ENCODE measurements around the gene GYS1.

GYS1 gene

DNA sequence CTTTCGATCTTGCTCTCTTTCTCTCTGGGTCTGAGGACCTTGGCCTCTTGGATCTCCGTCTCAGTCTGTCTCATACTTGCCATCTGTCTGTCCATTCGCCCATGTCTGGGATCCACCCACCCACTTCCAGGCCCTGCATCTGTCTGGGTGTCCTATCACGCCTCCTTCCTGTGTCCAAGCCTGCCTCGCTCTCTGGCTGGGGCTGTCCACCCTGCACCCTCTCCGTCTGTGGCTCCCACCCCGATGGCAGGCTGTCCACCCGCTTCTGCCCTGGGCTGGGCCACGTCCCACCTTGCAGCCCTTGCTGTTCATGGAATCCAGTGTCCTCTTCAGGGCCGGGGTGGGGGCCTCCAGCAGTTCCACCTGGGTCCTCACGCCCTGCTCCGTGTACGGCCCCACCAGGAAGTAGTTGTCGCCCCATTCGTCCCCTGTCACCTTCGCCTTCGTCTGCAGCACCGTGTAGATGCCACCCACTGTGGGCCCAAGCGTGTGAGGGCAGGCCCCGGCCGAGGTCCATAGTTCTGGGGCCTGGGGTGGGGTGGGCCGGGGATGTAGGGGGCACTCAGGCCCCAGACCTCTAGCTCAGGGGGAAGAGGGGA lies 2.0 kb downstream of the GYS1 start:
- peaks cover 36% of the 10 kb centered on the region for H3K79me2 ChIP-seq (ENCODE audit: insufficient read depth, low read length)

DNA sequence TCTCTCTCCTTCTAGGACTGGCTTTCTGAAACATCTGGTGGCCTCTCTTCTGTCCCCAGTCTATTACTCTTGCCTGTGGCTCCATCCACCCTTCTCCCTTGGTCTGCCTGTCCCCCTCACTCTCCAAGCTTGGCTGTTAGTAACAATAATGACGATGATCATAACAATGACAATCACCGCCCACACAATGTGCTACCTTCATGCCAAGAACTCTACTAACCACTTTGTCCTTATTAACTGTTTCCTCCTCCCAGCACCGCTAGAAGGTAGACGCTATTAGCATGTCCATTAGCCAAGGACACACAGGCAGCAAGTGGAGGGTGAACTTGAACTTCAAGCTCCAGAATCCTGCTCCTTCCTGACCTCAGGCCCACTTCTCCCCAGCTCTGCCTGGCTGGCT lies 2.7 kb downstream of the GYS1 start:
- Histone ChIP-seq H3K4me2 (ENCODE audit: low read depth, low read length, poor library complexity, severe bottlenecking) (no peak overlapping the region), H3K9ac (ENCODE audit: low read length) (no peak overlapping the region), H3K4me3 (ENCODE audit: insufficient read depth, low read length, poor library complexity, severe bottlenecking) (no peak overlapping the region), H2AFZ (ENCODE audit: low read depth, low read length, severe bottlenecking) (no peak overlapping the region), H4K20me1 (ENCODE audit: low read depth, low read length) (no peaks in the 10 kb centered on the region), H3K27me3 (ENCODE audit: low read length) (no peaks in the 10 kb centered on the region), H3K79me2 (ENCODE audit: insufficient read depth, low read length) (peaks cover 30% of the 10 kb centered on the region), H3K27ac (ENCODE audit: low read depth, low read length) (no peak overlapping the region), H3K9me3 (ENCODE audit: insufficient read depth, low read length) (no peaks in the 10 kb centered on the region), H3F3A (ENCODE audit: insufficient read depth) (no peaks in the 10 kb centered on the region), H3K36me3 (ENCODE audit: low read length) (no peaks in the 10 kb centered on the region), H3K9me2 (replicated peaks; ENCODE audit: insufficient read depth, low read length) (no peaks in the 10 kb centered on the region)
- no peak for TF ChIP-seq EZH2phosphoT487 (conservative IDR thresholded peaks at IDR 0.05; ENCODE audit: low read length)
- TF ChIP-seq, protein P1, sequence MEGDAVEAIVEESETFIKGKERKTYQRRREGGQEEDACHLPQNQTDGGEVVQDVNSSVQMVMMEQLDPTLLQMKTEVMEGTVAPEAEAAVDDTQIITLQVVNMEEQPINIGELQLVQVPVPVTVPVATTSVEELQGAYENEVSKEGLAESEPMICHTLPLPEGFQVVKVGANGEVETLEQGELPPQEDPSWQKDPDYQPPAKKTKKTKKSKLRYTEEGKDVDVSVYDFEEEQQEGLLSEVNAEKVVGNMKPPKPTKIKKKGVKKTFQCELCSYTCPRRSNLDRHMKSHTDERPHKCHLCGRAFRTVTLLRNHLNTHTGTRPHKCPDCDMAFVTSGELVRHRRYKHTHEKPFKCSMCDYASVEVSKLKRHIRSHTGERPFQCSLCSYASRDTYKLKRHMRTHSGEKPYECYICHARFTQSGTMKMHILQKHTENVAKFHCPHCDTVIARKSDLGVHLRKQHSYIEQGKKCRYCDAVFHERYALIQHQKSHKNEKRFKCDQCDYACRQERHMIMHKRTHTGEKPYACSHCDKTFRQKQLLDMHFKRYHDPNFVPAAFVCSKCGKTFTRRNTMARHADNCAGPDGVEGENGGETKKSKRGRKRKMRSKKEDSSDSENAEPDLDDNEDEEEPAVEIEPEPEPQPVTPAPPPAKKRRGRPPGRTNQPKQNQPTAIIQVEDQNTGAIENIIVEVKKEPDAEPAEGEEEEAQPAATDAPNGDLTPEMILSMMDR (IDR thresholded peaks at IDR 0.05; ENCODE audit: insufficient read depth, low read length, poor library complexity, severe bottlenecking): no peak

More for the DNA sequence above, 2.0 kb downstream of the GYS1 start:
- H3K4me2 ChIP-seq (ENCODE audit: low read depth, low read length, poor library complexity, severe bottlenecking): no peak overlapping the region
- no peaks in the 10 kb centered on the region for H3F3A ChIP-seq (ENCODE audit: insufficient read depth)
- H3K36me3 ChIP-seq (ENCODE audit: low read length): no peaks in the 10 kb centered on the region
- no peaks in the 10 kb centered on the region for H3K27me3 ChIP-seq (ENCODE audit: low read length)
- no peak for TF ChIP-seq EZH2phosphoT487 (conservative IDR thresholded peaks at IDR 0.05; ENCODE audit: low read length)
- H3K9ac ChIP-seq (ENCODE audit: low read length): no peak overlapping the region
- no peak overlapping the region for H3K27ac ChIP-seq (ENCODE audit: low read depth, low read length)
- no peaks in the 10 kb centered on the region for H3K9me3 ChIP-seq (ENCODE audit: insufficient read depth, low read length)
- H3K9me2 ChIP-seq (replicated peaks; ENCODE audit: insufficient read depth, low read length): no peaks in the 10 kb centered on the region
- no peak overlapping the region for H2AFZ ChIP-seq (ENCODE audit: low read depth, low read length, severe bottlenecking)
- no peaks in the 10 kb centered on the region for H4K20me1 ChIP-seq (ENCODE audit: low read depth, low read length)
- no peak overlapping the region for H3K4me3 ChIP-seq (ENCODE audit: insufficient read depth, low read length, poor library complexity, severe bottlenecking)

DNA sequence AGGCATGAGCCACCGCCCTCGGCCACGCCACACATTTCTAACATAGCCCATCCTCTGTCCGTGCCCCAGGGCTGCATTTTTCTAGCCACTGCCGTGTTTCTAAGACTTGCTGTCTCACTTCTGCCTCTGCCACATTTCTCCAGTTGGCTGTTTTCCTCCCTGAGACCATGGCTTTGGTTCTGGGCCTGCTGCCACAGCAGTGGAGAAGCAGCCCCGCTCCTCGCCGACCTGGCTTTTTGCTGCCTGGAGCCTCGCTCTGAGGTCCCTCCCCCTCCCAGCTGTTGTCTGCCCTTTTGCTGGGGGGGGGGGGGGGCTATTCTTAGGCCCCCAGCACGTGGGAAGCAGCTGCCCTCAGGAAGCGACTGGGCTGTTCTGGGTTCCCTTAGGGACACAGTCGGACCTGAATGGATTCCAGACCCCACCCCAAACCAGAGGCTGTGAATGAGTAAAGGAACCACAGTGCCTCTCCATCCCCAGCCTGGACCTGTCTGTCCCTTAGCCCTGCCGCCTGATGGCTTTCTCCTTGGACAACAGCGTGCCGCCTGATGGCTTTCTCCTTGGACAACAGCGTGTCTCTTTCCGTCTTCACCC lies 3.3 kb downstream of the GYS1 start:
- H3K27me3 ChIP-seq (ENCODE audit: low read length): no peaks in the 10 kb centered on the region
- H3K79me2 ChIP-seq (ENCODE audit: insufficient read depth, low read length): peaks cover 24% of the 10 kb centered on the region
- no peak for TF ChIP-seq EZH2phosphoT487 (conservative IDR thresholded peaks at IDR 0.05; ENCODE audit: low read length)
- H4K20me1 ChIP-seq (ENCODE audit: low read depth, low read length): no peaks in the 10 kb centered on the region
- H3K4me3 ChIP-seq (ENCODE audit: insufficient read depth, low read length, poor library complexity, severe bottlenecking): no peak overlapping the region
- H3F3A ChIP-seq (ENCODE audit: insufficient read depth): no peaks in the 10 kb centered on the region
- H3K9me3 ChIP-seq (ENCODE audit: insufficient read depth, low read length): no peaks in the 10 kb centered on the region
- H3K36me3 ChIP-seq (ENCODE audit: low read length): no peaks in the 10 kb centered on the region
- no peaks in the 10 kb centered on the region for H3K9me2 ChIP-seq (replicated peaks; ENCODE audit: insufficient read depth, low read length)
- no peak overlapping the region for H3K4me2 ChIP-seq (ENCODE audit: low read depth, low read length, poor library complexity, severe bottlenecking)
- H2AFZ ChIP-seq (ENCODE audit: low read depth, low read length, severe bottlenecking): no peak overlapping the region
- H3K27ac ChIP-seq (ENCODE audit: low read depth, low read length): no peak overlapping the region
- no peak overlapping the region for H3K9ac ChIP-seq (ENCODE audit: low read length)

DNA sequence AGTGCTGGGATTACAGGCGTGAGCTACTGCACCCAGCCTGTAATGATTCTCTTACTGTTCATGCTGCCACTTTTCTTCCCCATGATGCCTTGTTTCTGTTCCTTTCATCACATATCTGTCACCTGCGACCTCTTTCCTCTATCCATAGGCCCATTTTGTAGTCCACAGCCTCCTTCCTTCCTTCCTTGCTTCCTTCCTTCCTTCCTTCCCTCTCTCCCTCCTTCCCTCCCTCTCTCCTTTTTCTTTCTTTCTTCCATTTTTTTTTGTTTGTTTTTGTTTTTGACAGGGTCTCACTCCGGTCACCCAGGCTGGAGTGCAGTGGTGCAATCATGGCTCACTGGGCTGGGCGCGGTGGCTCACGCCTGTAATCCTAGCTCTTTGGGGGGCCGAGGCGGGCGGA lies 4.2 kb downstream of the GYS1 start:
- H3K27ac ChIP-seq (ENCODE audit: low read depth, low read length): no peak overlapping the region
- H4K20me1 ChIP-seq (ENCODE audit: low read depth, low read length): no peaks in the 10 kb centered on the region
- no peak overlapping the region for H3K4me2 ChIP-seq (ENCODE audit: low read depth, low read length, poor library complexity, severe bottlenecking)
- H3K79me2 ChIP-seq (ENCODE audit: insufficient read depth, low read length): peaks cover 15% of the 10 kb centered on the region
- H3K9me2 ChIP-seq (replicated peaks; ENCODE audit: insufficient read depth, low read length): no peaks in the 10 kb centered on the region
- H3F3A ChIP-seq (ENCODE audit: insufficient read depth): no peaks in the 10 kb centered on the region
- H3K27me3 ChIP-seq (ENCODE audit: low read length): no peaks in the 10 kb centered on the region
- H2AFZ ChIP-seq (ENCODE audit: low read depth, low read length, severe bottlenecking): no peak overlapping the region
- no peaks in the 10 kb centered on the region for H3K9me3 ChIP-seq (ENCODE audit: insufficient read depth, low read length)
- no peaks in the 10 kb centered on the region for H3K36me3 ChIP-seq (ENCODE audit: low read length)
- H3K4me3 ChIP-seq (ENCODE audit: insufficient read depth, low read length, poor library complexity, severe bottlenecking): no peak overlapping the region
- no peak overlapping the region for H3K9ac ChIP-seq (ENCODE audit: low read length)
- TF ChIP-seq, protein P1 (IDR thresholded peaks at IDR 0.05; ENCODE audit: insufficient read depth, low read length, poor library complexity, severe bottlenecking): no peak
- no peak for TF ChIP-seq EZH2phosphoT487 (conservative IDR thresholded peaks at IDR 0.05; ENCODE audit: low read length)

All from SU-DHL-6 (cell line).